Measurements from ENCODE around the gene SESN1.

GRCh38 chr6:109082188-109082577 lies 12.5 kb downstream of the SESN1 start:
- TF ChIP-seq CTCF (IDR thresholded peaks at IDR 0.05; ENCODE audit: borderline replicate concordance, extremely low read depth, low read length, poor library complexity, severe bottlenecking) (no peak), EZH2 (IDR thresholded peaks at IDR 0.05; ENCODE audit: borderline replicate concordance, low read depth, low read length, severe bottlenecking) (no peak)

All from DND-41 (cell line).